CD14-positive monocyte (primary cell): ENCODE data around the gene GMDS. TPM values are rescaled to one million over a fixed set of nuclear protein-coding genes. Genes with fewer than 3 reads are reported as not detected.

Source experiments
- DNase-seq, 3 donors: peaks; one replicate each; pipeline ENCODE4 v3.0.0-alpha.2; 2011 to 2022
- H2AFZ ChIP-seq: 2 replicates; pipeline ENCODE4 v1.6.0; 2012; ENCODE audit warnings: mild to moderate bottlenecking, low read depth, low read length, inconsistent platforms; ENCODE audit not compliant: insufficient read depth, poor library complexity, severe bottlenecking
- H3K27ac ChIP-seq, 2 donors: 1 replicate in 1 of 2; 2 replicates in 1 of 2; pipeline ENCODE4 v1.5.1; 2012 to 2013; ENCODE audit warnings: low read length in 2 of 2, control low read depth in 1 of 2, inconsistent platforms in 1 of 2, low read depth in 1 of 2, mild to moderate bottlenecking in 1 of 2
- H3K27me3 ChIP-seq, 2 donors: one replicate each; pipeline versions ENCODE4 v1.6.0 to v1.6.1; 2011 to 2013; ENCODE audit warnings: low read length in 2 of 2; ENCODE audit not compliant: control insufficient read depth in 2 of 2, insufficient read depth in 2 of 2
- H3K36me3 ChIP-seq, 2 donors: replicated peaks in 1 of 2; 1 replicate in 1 of 2; 2 replicates in 1 of 2; pipeline versions ENCODE4 v1.5.1 to v1.6.1; 2012 to 2013; ENCODE audit warnings: low read length in 2 of 2, control low read depth in 1 of 2, inconsistent platforms in 1 of 2, mild to moderate bottlenecking in 1 of 2; ENCODE audit not compliant: insufficient read depth in 2 of 2, control insufficient read depth in 1 of 2
- H3K4me1 ChIP-seq, 2 donors: 1 replicate in 1 of 2; 2 replicates in 1 of 2; pipeline versions ENCODE4 v1.5.1 to v1.6.1; 2012 to 2013; ENCODE audit warnings: low read length in 2 of 2, control low read depth in 1 of 2, inconsistent platforms in 1 of 2, mild to moderate bottlenecking in 1 of 2, moderate library complexity in 1 of 2; ENCODE audit not compliant: insufficient read depth in 2 of 2, control insufficient read depth in 1 of 2
- H3K4me2 ChIP-seq: replicated peaks from 2 replicates; pipeline ENCODE3; 2012; ENCODE audit warnings: low read length, moderate library complexity, mild to moderate bottlenecking; ENCODE audit not compliant: poor library complexity, severe bottlenecking; ENCODE audit errors: extremely low read depth
- H3K4me3 ChIP-seq, 3 experiments: fragments of 200-600 bp in 1 of 3; sonication (generic) in 1 of 3; replicated peaks in 1 of 3; 1 replicate in 2 of 3; 2 replicates in 1 of 3; pipeline ENCODE4 v1.5.1; 2011 to 2013; ENCODE audit warnings: low read length in 3 of 3, mild to moderate bottlenecking in 3 of 3, control low read depth in 2 of 3, low read depth in 2 of 3, inconsistent platforms in 1 of 3, moderate library complexity in 1 of 3
- H3K79me2 ChIP-seq: 2 replicates; pipeline ENCODE4 v1.6.0; 2012; ENCODE audit warnings: mild to moderate bottlenecking, control low read depth, inconsistent platforms, low read length, moderate library complexity; ENCODE audit not compliant: insufficient read depth
- H3K9ac ChIP-seq: 2 replicates; pipeline ENCODE4 v1.6.0; 2017; ENCODE audit warnings: low read length, mild to moderate bottlenecking; ENCODE audit not compliant: insufficient read depth, poor library complexity, severe bottlenecking
- H3K9me3 ChIP-seq, 2 donors: replicated peaks in 1 of 2; 1 replicate in 1 of 2; 2 replicates in 1 of 2; pipeline versions ENCODE4 v1.5.1 to v1.6.1; 2012 to 2013; ENCODE audit warnings: low read length in 2 of 2, control low read depth in 1 of 2; ENCODE audit not compliant: control insufficient read depth in 1 of 2, insufficient read depth in 1 of 2
- H4K20me1 ChIP-seq: 2 replicates; pipeline ENCODE4 v1.6.0; 2012; ENCODE audit warnings: mild to moderate bottlenecking, low read length, control low read depth, moderate library complexity; ENCODE audit not compliant: insufficient read depth
- H3K27ac Mint-ChIP-seq, 7 donors: one replicate each; pipeline ENCODE4 v1.8.0; 2020; ENCODE audit warnings: mild to moderate bottlenecking in 7 of 7, mixed read lengths in 7 of 7, moderate library complexity in 6 of 7, inconsistent platforms in 2 of 7
- H3K27me3 Mint-ChIP-seq, 3 donors: one replicate each; pipeline ENCODE4 v1.8.0; 2021 to 2022; ENCODE audit warnings: low read depth in 3 of 3, mild to moderate bottlenecking in 3 of 3, mixed read lengths in 3 of 3, moderate library complexity in 3 of 3, inconsistent platforms in 1 of 3
- H3K36me3 Mint-ChIP-seq, 2 donors: one replicate each; pipeline ENCODE4 v1.8.0; 2020; ENCODE audit warnings: mixed read lengths in 2 of 2, inconsistent platforms in 1 of 2, mild to moderate bottlenecking in 1 of 2
- H3K4me1 Mint-ChIP-seq: one replicate; pipeline ENCODE4 v1.8.0; 2020; ENCODE audit warnings: mild to moderate bottlenecking, mixed read lengths
- H3K4me3 Mint-ChIP-seq, 2 donors: one replicate each; pipeline ENCODE4 v1.8.0; 2020; ENCODE audit warnings: mild to moderate bottlenecking in 2 of 2, mixed read lengths in 2 of 2, moderate library complexity in 1 of 2
- H3K9me3 Mint-ChIP-seq, 7 donors: one replicate each; pipeline ENCODE4 v1.8.0; 2020 to 2022; ENCODE audit warnings: mixed read lengths in 7 of 7, mild to moderate bottlenecking in 6 of 7, moderate library complexity in 6 of 7, inconsistent platforms in 2 of 7
- WGBS: methylation state at CpG from one replicate; pipeline ENCODE4 v1.1.5; 2013; ENCODE audit warnings: missing lambda C conversion rate; ENCODE audit not compliant: insufficient coverage; 5-methylcytosine and 5-hydroxymethylcytosine counted together
- intact Hi-C, 2 donors: fragments of 100-400 bp; cut with micrococcal nuclease; formaldehyde crosslinking; loops; one replicate each; pipeline versions ENCODE4 v1.15.0 to v1.15.1; 2023
- polyA plus RNA-seq, 3 donors: library from polyadenylated mRNA; depleted of rRNA in 1 of 3; unstranded in 2 of 3; stranded (reverse) in 1 of 3; fragments of 300-500 nt in 2 of 3; fragments of >200 nt in 1 of 3; fragmentation: Illumina TruSeq in 2 of 3; gene quantifications; 1 replicate in 2 of 3; 2 replicates in 1 of 3; pipeline ENCODE4 v1.2.3, GENCODE V29; 2012 to 2021
- TF ChIP-seq, protein P1 (sequence below): fragments of 200-600 bp; IDR thresholded peaks from one replicate; pipeline ENCODE4 v1.8.0; 2022; ENCODE audit warnings: antibody characterized with exemption, mild to moderate bottlenecking

Gene GMDS
- polyA plus RNA-seq, 3 donors, result 10.5 to 19.9 (median 17.6) TPM

DNA sequence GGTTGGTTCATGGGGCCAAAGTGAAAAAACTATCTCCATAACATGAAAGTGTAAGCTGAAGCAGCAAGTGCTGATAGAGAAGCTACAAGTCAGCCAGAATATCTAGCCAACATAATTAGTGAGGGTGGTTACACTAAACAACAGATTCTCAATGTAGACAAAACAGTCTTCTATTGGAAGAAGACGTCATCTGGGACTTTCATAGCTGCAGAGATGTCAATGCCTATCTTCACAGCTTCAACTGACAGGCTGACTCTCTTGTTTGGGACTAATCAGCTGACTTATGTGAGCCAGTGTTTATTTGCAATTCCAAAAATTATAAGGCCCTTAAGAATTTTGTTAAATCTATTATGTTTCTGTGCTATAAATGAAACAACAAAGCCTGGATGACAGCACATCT, 63.2 kb downstream of the GMDS start:
- H3K9me3 Mint-ChIP-seq, result peaks cover 5 to 10% (median 8%) of the 10 kb centered on the region in 7 donors
- Histone ChIP-seq H3K27ac (no peak overlapping the region), H3K27me3 (no peaks in the 10 kb centered on the region), H3K36me3 (no peaks in the 10 kb centered on the region), H2AFZ (no peak overlapping the region), H4K20me1 (peaks cover 5% of the 10 kb centered on the region), H3K79me2 (no peaks in the 10 kb centered on the region), H3K9me3 (peaks cover 0 to 5% of the 10 kb centered on the region in 2 donors), H3K9ac (no peak overlapping the region), H3K4me3 (no peak overlapping the region), H3K4me2 (no peak overlapping the region), H3K4me1 (no peaks in the 10 kb centered on the region)
- H3K27me3 Mint-ChIP-seq, result peaks cover 0 to 1% (median 0%) of the 10 kb centered on the region in 3 donors
- peaks cover 20% of the 10 kb centered on the region for H3K4me1 Mint-ChIP-seq
- WGBS, result no CpG with 5 or more reads among the region's 1 CpG
- H3K4me3 Mint-ChIP-seq, result no peak overlapping the region
- TF ChIP-seq, protein P1, sequence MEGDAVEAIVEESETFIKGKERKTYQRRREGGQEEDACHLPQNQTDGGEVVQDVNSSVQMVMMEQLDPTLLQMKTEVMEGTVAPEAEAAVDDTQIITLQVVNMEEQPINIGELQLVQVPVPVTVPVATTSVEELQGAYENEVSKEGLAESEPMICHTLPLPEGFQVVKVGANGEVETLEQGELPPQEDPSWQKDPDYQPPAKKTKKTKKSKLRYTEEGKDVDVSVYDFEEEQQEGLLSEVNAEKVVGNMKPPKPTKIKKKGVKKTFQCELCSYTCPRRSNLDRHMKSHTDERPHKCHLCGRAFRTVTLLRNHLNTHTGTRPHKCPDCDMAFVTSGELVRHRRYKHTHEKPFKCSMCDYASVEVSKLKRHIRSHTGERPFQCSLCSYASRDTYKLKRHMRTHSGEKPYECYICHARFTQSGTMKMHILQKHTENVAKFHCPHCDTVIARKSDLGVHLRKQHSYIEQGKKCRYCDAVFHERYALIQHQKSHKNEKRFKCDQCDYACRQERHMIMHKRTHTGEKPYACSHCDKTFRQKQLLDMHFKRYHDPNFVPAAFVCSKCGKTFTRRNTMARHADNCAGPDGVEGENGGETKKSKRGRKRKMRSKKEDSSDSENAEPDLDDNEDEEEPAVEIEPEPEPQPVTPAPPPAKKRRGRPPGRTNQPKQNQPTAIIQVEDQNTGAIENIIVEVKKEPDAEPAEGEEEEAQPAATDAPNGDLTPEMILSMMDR, result no peak
- no peaks in the 10 kb centered on the region for H3K36me3 Mint-ChIP-seq
- no peak overlapping the region for H3K27ac Mint-ChIP-seq
- no peak for DNase-seq
- intact Hi-C loops, result no loop called here

GRCh38 chr6:2181567-2181966, 63.8 kb downstream of the GMDS start:
- H3K4me3 ChIP-seq, result no peak overlapping the region
- peaks cover 5% of the 10 kb centered on the region for H4K20me1 ChIP-seq
- Mint-ChIP-seq H3K9me3 (peaks cover 5 to 10% (median 8%) of the 10 kb centered on the region in 7 donors), H3K4me1 (peaks cover 20% of the 10 kb centered on the region), H3K27ac (no peak overlapping the region), H3K4me3 (no peak overlapping the region), H3K36me3 (no peaks in the 10 kb centered on the region), H3K27me3 (peaks cover 0 to 1% (median 0%) of the 10 kb centered on the region in 3 donors)
- no peaks in the 10 kb centered on the region for H3K36me3 ChIP-seq
- H3K27ac ChIP-seq, result no peak overlapping the region
- WGBS, result no CpG with 5 or more reads among the region's 2 CpGs
- H3K27me3 ChIP-seq, result no peaks in the 10 kb centered on the region
- peaks cover 0 to 5% of the 10 kb centered on the region in 2 donors for H3K9me3 ChIP-seq
- DNase-seq, result no peak
- no peaks in the 10 kb centered on the region for H3K79me2 ChIP-seq
- H3K4me1 ChIP-seq, result no peaks in the 10 kb centered on the region
- TF ChIP-seq, protein P1, result no peak
- H3K9ac ChIP-seq, result no peak overlapping the region
- no peak overlapping the region for H3K4me2 ChIP-seq
- intact Hi-C loops, result no loop called here
- H2AFZ ChIP-seq, result no peak overlapping the region
